NCI-H2029 treated with DMSO at 0.1 percent for 48 hours (cell line): ENCODE data around the gene PTBP3.
"Not testable (repeated sequence)": the region's sequence is repeated elsewhere in the genome, so short reads cannot be mapped to it uniquely, and the experiment has no call there.

Source experiments
- DNase-seq: peaks from one replicate; lab custom pipeline; 2025; lab: John Stamatoyannopoulos, UW

The PTBP3 gene

DNA sequence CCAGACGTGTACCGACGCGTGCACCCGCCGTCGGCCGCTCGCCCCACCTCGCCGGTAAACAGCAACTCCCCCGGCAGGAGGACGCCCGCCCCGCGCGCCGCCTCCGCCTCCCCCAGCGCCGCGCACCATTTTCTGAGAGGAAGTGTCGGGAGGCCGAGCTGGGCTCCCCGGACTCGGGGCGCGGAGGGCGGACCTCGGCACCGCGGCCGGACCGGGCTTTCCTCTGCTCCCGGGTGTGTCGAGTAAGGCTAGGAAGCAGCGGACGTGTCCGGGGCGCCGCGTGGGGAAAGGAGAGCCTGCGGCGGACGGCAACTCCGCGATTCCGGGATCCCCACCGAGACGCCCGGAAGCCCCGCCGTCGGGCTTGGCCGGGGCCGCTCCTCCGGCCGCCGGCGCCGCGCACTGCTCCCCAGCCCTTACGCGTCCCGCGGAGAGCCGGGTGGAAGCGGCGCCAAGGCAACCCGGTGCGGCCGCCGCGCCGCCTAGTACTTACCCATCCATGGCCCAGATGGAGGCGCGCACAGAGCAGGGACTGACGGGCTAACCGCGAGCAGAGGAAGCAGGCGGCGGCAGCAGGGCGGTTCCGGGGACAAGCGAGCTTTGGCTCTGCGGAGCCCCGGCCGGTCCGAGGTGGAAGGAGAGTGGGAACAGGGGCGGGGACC is at the start of gene PTBP3:
Gene PTBP3 (minus strand): TSS at position 643 of the 662 bp plus-strand sequence. CDS start 35,754 bp downstream, outside the sequence.
- peak; percentile 37 for DNase-seq

GRCh38 chr9:112382501-112383364 is 49.3 kb upstream of the PTBP3 start:
- DNase-seq: no peak

DNA sequence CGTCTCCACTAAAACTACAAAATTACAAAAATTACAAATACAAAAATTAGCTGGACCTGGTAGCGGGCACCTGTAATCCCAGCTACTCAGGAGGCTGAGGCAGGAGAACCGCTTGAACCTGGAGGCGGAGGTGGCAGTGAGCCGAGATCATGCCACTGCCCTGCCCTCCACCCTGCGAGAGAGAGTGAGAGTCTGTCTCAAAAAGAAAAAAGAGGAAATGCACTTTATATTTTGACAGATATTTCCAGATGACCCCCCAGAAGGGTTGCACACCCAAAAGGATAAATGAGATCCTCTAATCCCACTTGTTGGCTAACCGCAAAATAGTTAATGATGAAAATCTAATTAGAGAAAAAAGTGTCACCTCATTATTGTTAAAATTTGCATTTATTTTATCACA is 48.6 kb upstream of the PTBP3 start:
- no peak for DNase-seq

DNA sequence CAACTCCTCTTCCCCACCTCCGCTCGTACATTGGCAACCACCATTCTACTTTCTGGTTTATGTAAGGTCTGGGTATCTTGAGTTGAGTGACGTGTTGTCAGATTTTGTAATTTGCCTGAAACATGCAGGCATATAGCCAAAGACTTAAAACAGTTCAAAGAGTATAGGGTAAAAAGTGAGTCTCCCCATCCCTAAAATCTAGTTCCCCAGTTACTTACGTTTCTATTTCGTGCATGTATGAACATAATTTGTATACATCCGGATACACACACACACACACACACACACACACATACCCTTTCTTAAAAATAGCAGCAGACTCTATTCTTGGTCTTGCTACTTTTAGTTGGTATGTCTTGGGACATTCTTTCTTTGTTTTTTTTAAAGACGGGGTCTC is 47.4 kb upstream of the PTBP3 start:
- DNase-seq: no peak

DNA sequence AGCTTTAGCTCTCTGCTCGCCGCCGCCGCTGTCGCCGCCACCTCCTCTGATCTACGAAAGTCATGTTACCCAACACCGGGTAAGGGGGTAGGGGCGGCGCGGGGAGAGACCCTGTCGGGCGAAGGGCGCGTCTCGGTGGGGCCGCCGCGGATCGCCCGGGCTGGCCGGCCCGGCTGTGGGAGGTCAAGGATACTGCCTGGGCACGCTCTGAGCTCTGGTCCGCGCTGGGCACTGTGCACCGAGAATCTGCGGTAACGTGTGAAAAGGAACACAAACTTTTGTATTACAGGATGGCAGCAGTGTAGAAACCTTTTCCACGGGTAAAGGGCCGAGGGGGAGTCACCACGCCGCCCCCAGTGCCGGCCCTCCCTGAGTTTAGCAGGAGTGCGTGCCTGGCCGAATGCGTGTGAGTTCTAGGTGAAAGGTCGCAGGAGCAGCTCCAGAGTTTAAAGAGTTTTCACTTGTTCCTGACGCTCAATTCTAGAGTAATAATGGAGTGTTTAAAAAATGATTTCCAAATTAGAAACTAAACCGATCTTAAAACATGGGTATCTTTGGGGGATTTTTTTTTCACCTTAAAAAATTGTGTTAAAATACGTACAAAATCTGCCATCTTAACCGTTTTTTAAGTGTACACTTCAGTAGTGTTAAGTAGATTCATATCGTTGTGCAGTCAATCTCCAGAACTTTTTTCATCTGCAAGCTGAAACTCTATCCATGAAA is 46.8 kb upstream of the PTBP3 start, which contains the start of gene HSDL2:
Gene HSDL2 (plus strand): TSS at position 7 of the 723 bp plus-strand sequence. CDS start 56 bp downstream, at position 63.
- DNase-seq: no peak

GRCh38 chr9:112379177-112380101 is 46.0 kb upstream of the PTBP3 start:
- DNase-seq: peak; percentile 93

GRCh38 chr9:112378328-112379176 is 45.1 kb upstream of the PTBP3 start:
- DNase-seq: no peak

- no peak for DNase-seq
Measured at GRCh38 chr9:112377684-112378327, 44.4 kb upstream of the PTBP3 start.

- no peak for DNase-seq
Measured at GRCh38 chr9:112377087-112377486, 43.7 kb upstream of the PTBP3 start.

- DNase-seq: no peak
Measured at GRCh38 chr9:112375361-112375760, 41.9 kb upstream of the PTBP3 start.

DNA sequence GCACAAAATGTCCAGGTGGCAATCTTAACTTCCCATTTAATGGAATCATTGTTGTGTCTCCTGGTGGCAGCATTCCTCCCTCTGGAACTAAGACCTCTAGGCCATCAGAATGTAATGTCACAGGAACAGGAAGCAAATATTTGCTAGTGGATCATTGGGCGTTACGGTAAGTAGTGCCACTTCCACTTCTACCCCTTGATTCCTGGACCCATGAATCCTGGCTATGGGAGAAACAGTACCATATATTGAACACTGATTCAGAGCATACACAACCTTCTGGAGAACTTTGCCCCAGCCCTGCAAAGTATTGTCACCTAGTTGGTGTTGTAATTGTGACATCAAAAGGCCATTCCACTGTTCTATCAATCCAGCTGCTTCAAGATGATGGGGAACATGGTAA is 40.8 kb upstream of the PTBP3 start:
- not testable (repeated sequence) for DNase-seq

DNA sequence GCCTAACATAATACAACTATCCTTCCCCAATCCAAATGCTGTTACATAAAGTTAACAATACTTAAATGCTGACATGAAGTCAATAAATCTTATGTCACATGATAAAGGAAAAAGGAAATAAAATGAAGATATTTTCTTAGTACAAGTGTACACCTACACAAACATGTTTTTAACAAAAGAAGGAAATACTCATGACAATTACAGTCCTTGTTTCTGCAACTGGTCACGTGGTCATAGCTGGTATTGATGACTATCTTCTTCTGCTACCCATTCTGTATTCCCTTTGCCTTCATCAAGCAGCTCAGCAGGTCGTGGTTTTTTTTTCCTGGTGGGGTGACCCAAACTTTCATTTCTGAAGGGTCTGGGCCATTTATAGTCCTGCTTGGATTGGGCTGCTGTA is 40.2 kb upstream of the PTBP3 start:
- not testable (repeated sequence) for DNase-seq

GRCh38 chr9:112371060-112371459 is 37.6 kb upstream of the PTBP3 start:
- no peak for DNase-seq

DNA sequence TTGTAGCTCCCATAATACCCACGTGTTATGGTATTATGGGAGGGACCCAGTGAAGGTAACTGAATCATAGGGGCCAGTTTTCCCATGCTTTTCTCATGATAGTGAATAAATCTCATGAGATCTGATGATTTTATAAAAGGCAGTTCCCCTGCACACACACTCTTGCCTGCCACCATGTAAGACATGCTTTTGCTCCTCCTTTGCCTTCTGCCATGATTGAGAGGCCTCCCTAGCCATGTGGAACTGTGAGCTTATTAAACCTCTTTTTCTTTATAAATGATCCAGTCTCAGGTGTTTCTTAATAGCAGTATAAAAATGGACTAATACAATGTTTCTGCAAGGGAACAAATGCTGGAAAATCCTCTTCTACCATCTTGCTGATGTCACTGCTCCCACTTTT is 36.4 kb upstream of the PTBP3 start:
- DNase-seq: no peak

DNA sequence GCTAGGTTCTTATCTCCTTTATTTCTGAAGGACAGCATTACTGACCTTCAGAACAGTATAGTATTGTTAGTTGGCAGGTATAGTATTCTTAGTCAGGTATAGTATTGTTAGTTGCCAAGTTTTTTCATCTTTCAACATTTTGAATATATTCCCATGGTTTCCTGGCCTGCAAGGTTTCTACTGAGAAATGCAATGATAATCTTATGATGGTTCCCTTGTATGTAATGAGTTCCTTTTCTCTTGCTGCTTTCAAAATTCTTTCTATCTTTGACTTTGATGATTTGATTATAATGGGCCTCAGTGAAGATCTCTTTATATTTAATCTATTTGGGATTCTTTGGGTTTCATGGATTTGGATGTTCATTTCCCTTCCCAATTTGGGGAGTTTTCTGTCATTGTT is 34.0 kb upstream of the PTBP3 start:
- no peak for DNase-seq

- DNase-seq: no peak
Measured at GRCh38 chr9:112366591-112366990, 33.2 kb upstream of the PTBP3 start.

DNA sequence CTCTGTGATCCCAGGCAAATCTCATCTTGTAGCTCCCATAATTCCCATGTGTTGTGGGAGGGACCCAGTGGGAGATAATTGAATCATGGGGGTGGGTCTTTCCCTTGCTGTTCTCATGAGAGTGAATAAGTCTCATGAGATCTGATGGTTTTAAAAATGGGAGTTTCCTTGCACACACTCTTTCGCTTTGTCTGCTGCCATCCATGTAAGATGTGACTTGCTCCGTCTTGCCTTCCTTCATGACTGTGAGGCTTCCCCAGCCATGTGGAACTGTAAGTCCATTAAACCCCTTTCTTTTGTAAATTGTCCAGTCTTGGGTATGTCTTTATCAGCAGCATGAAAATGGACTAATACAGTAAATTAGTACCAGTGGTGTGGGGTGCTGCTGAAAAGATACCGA is 31.8 kb upstream of the PTBP3 start:
- DNase-seq: not testable (repeated sequence)

DNA sequence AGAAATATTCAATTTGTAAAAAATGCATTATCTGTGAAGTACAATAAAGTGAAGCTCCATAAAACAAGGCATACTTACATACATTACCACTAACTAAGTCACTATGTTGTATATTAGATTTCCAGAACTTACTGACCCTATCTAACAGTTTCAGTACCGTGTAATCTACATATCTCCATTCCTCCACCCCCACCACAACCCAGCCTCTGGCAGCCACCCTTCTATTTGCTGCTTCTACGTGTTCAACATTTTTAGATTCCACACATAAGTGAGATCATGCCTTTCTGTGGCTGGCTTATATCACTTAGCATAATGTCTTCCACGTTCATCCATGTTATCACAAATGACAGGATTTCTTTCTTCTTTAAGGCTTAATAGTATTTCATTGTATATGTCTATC is 31.3 kb upstream of the PTBP3 start:
- no peak for DNase-seq

- peak; percentile 41 for DNase-seq
Measured at GRCh38 chr9:112361601-112362000, 28.2 kb upstream of the PTBP3 start.
